NT2/D1 (cell line): ENCODE results near the gene PSG3.
"Not testable (repeated sequence)": the region's sequence is repeated elsewhere in the genome, so short reads cannot be mapped to it uniquely, and the experiment has no call there.

Experiments
- SUZ12 ChIP-seq: IDR thresholded peaks from 2 replicates; pipeline ENCODE4 v1.6.1; 2011; ENCODE audit not compliant: insufficient read length, insufficient read depth; ENCODE audit errors: extremely low read depth
- YY1 ChIP-seq: IDR thresholded peaks from 2 replicates; pipeline ENCODE4 v1.6.1; 2011; ENCODE audit not compliant: insufficient read length, insufficient read depth
- ZNF274 ChIP-seq: IDR thresholded peaks from 2 replicates; pipeline ENCODE4 v1.6.1; 2011; ENCODE audit warnings: mild to moderate bottlenecking, low read depth, low read length

GRCh38 chr19:42758667-42759066 lies 18.4 kb upstream of the PSG3 start:
- TF ChIP-seq SUZ12, YY1, ZNF274: not testable (repeated sequence)
